Measurements from ENCODE around the gene MTARC2.
"Not testable (repeated sequence)": the region's sequence is repeated elsewhere in the genome, so short reads cannot be mapped to it uniquely, and the experiment has no call there.

The MTARC2 gene

DNA sequence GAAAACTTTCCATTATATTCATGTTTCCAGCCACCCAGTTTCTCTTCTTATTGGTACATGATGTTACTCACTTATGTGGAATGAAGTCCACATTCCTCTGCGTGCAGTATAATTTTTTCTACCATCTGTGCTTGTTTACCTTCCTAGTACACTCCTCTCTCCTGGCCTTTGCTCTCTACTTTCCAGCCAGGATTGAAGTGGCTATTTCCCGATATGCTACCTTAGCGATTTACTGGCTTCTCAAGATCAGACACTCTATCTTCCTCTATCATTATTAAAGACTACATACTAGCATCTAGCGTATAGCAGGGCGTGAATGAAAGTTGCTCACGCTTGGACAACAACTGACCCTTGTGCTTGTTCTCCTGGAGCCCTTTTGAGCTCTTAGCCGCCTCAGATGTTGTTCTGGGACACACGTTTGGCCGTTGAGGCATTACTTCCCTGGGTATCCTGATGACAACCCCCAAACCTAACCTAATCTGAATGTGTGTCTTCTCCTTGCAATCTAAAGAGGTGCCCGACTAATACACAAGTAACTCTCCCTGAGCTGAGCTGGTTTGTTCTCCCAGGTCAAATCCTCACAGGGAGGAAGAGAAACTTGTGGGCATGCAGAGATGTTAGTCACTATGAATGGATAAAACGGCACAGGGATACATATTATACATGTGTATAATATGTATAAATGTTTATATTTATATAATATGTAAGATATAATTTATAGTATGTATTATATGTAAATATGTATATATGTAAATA lies 13.4 kb upstream of the MTARC2 start:
- peak overlapping the region; percentile 5; the same call in 1 of the 2 replicates for H3K27ac ChIP-seq
- TF ChIP-seq, protein P1, sequence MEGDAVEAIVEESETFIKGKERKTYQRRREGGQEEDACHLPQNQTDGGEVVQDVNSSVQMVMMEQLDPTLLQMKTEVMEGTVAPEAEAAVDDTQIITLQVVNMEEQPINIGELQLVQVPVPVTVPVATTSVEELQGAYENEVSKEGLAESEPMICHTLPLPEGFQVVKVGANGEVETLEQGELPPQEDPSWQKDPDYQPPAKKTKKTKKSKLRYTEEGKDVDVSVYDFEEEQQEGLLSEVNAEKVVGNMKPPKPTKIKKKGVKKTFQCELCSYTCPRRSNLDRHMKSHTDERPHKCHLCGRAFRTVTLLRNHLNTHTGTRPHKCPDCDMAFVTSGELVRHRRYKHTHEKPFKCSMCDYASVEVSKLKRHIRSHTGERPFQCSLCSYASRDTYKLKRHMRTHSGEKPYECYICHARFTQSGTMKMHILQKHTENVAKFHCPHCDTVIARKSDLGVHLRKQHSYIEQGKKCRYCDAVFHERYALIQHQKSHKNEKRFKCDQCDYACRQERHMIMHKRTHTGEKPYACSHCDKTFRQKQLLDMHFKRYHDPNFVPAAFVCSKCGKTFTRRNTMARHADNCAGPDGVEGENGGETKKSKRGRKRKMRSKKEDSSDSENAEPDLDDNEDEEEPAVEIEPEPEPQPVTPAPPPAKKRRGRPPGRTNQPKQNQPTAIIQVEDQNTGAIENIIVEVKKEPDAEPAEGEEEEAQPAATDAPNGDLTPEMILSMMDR (conservative IDR thresholded peaks at IDR 0.05): no peak

DNA sequence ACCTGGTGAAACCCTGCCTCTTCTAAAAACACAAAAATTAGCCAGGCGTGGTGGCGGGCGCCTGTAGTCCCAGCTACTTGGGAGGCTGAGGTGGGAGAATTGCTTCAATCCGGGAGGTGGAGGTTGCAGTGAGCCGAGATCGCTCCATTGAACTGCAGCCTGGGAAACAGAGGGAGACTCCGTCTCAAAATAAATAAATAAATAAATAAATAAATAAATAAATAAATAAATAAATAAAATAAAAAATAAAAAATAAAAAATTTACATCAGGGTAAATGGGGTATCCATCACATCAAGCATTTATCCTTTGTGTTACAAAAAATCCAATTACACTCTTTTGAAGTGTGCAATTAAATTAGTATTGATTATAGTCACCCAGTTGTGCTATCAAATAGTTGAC lies 11.8 kb upstream of the MTARC2 start:
- H3K27ac ChIP-seq: not testable (repeated sequence)

DNA sequence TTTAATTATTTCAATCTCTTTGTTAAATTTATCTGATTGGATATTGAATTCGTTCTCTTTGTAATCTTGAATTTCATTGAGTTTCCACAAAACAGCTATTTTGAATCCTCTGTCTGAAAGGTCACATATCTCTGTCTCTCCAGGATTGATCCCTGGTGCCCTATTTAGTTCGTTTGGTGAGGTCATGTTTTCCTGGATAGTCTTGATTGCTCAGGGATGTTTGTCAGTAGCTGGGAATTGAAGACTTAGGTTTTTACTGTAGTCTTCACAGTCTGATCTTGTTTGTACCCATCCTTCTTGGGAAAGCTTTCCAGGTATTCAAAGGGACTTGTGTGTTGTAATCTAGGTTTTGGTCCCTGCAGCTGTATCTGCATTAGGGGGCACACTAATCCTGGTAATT lies 6.8 kb upstream of the MTARC2 start:
- H3K27ac ChIP-seq: no peak overlapping the region
- TF ChIP-seq, protein P1 (conservative IDR thresholded peaks at IDR 0.05): no peak

DNA sequence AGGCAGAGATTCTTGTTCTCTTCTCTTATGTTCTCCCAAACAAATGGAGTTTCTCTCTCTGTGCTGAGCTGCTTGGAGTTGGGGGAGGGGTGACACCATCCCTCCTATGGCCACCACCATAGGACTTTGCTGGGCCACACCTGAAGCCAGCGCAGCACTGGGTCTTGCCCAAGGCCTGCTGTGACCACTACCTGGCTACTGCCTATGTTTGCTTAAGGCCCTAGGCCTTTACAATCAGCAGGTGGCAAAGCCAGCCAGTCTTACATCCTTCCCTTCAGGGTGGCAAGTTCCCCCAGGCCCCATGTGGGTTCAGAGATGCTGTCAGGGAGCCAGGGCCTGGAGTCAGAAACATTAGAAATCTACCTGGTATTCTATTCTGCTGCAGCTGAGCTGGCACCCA lies 6.3 kb upstream of the MTARC2 start:
- no peak overlapping the region for H3K27ac ChIP-seq
- TF ChIP-seq, protein P1 (conservative IDR thresholded peaks at IDR 0.05): no peak

DNA sequence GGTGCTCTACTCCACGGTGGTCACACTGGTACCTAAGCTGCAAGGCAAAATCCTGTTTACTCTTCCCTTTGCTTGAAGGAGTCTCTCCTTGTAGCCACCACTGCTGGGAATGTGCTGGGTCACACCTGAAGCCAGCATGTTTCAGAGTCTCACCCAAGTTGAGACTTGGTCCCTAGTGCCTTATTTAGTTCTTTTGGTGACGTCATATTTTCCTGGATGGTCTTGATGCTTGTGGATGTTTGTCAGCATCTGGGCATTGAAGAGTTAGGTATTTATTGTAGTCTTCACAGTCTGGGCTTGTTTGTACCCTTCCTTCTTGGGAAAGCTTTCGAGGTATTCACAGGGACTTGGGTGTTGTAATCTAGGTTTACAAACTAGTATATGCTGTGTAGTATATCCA lies 5.6 kb upstream of the MTARC2 start:
- TF ChIP-seq, protein P1 (conservative IDR thresholded peaks at IDR 0.05): no peak
- H3K27ac ChIP-seq: no peak overlapping the region

DNA sequence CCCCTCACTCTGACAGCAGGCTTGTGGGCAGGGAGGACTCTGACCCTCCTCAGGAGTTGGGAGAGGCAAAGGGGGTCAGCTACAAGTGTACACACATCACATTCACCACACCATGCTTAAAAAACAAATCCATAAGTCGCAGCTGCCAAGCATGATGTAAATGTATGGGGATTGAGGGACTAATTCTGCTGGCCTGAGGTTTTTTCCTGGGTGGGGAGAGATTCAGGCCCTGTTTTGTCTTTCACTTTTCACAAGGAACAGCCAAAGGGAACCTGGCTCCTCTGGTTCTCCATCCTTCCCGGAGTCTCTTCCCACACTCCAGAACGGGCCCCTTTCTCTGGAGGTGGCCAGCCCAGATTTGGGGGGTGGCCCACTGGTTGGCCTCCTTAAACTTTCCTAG lies 1.3 kb upstream of the MTARC2 start:
- TF ChIP-seq, protein P1 (conservative IDR thresholded peaks at IDR 0.05): no peak
- peak overlapping the region; percentile 85 for H3K27ac ChIP-seq

DNA sequence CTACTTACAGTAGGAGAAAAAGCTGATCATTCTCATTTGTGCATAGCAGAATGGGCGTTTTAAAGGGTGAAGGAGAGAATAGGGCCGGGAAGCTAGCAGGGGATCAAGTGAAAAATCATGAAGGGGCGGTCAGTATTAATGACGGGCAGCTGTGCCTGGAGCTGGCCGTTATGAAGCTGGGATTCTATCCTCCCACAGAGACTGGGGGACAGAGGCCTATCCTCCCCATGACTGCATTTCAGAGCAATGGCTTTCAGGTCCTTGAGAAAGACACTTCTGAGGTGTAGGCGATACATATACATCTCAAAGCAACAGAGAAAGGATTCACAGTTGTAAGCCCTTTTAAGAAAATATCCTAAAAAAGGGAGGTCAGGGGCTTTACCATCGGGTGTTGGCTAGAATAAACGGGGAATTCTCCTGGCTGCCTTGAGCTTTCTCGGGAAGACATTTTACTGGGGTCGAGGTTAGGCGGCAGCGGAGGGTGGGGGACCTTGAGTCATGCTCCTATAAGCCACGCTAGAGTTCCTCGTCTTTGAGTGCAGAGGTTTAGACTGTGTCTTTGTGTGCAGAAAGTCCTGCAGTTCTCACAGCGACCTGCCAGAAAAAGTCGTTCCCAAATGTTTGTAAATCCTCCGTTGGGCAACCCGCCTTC lies 559 bp upstream of the MTARC2 start:
- TF ChIP-seq, protein P1 (conservative IDR thresholded peaks at IDR 0.05): no peak
- H3K27ac ChIP-seq: peak overlapping the region; percentile 85

DNA sequence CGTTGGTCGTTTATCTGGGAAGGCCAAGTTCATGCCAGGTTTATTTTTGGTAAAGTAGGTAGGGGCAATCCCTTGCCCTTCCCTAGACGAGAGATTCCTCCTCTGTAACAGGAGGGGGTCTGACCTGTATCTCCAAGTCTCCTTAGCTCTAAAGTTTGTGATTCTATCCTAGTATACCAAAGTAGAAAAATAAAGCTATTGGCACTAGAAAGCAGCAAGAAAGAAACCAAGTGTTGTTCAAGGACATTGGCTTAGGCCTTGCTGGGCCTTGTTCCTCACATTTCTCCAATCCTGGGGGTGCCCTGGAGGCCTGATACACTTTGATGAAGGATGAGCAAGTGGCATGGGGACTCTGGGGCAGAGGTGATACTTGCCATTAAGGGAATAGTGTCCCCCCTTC lies 814 bp downstream of the MTARC2 start:
- H3K27ac ChIP-seq: peak overlapping the region; percentile 85

More for the DNA sequence above, 814 bp downstream of the MTARC2 start:
- TF ChIP-seq, protein P1 (conservative IDR thresholded peaks at IDR 0.05): no peak
